ENCODE results near the gene NCK2. TPM values are rescaled to one million over a fixed set of nuclear protein-coding genes. Genes with fewer than 3 reads are reported as not detected.

NCK2 gene
- total and polyA plus RNA-seq, 2 of the 4 experiments (the other 2 are of a cell fraction) = 15.8 to 22.2 TPM

- TF ChIP-seq MXI1 (IDR thresholded peaks at IDR 0.05; ENCODE audit: borderline replicate concordance, low read depth, low read length) (no peak), BHLHE40 (IDR thresholded peaks at IDR 0.05; ENCODE audit: low read depth, low read length) (no peak), RCOR1 (IDR thresholded peaks at IDR 0.05; ENCODE audit: insufficient replicate concordance, low read length) (no peak), RFX5 (IDR thresholded peaks at IDR 0.05; ENCODE audit: low read depth, low read length) (no peak), POLR2A (IDR thresholded peaks at IDR 0.05; ENCODE audit: low read depth, low read length) (no peak)
Measured at GRCh38 chr2:105766300-105766866, 21.7 kb downstream of the NCK2 start (continued).

- Histone ChIP-seq H3K4me3 (ENCODE audit: insufficient read depth, low read depth, low read length) (no peak overlapping the region), H3K9ac (ENCODE audit: low read depth, low read length) (no peak overlapping the region), H4K20me1 (ENCODE audit: insufficient read depth, low read length) (peaks cover 51% of the 10 kb centered on the region), H4K91ac (ENCODE audit: insufficient read depth, low read depth, low read length) (no peak overlapping the region), H3K9me1 (ENCODE audit: insufficient read depth, low read length) (peaks cover 5% of the 10 kb centered on the region; the same call in 1 of the 2 replicates), H2AK5ac (ENCODE audit: low read depth, low read length) (no peak overlapping the region), H2BK15ac (ENCODE audit: low read depth, low read length) (no peak overlapping the region), H4K8ac (ENCODE audit: low read depth in 2 of 2, low read length in 2 of 2) (no peak overlapping the region), H3K4me1 (ENCODE audit: control insufficient read depth, insufficient read depth, low read length) (peaks cover 3% of the 10 kb centered on the region; the same call in 1 of the 2 replicates), H3K4ac (ENCODE audit: low read depth, low read length) (no peak overlapping the region), H2AK9ac (replicated peaks; ENCODE audit: low read depth, low read length, poor library complexity) (no peak overlapping the region), H4K5ac (ENCODE audit: low read depth, low read length) (no peak overlapping the region), H3K36me3 (ENCODE audit: control insufficient read depth, insufficient read depth, low read length) (peaks cover 2% of the 10 kb centered on the region; the same call in 1 of the 2 replicates), H2AFZ (replicated peaks; ENCODE audit: low read length, poor library complexity) (no peak overlapping the region), H3K56ac (ENCODE audit: extremely low read depth, insufficient read depth, low read length) (no peak overlapping the region), H3K14ac (replicated peaks; ENCODE audit: low read depth, low read length) (no peak overlapping the region), H3K4me2 (ENCODE audit: low read depth, low read length) (no peak overlapping the region), H2BK5ac (ENCODE audit: low read depth, low read length, poor library complexity, severe bottlenecking) (no peak overlapping the region), H2BK120ac (ENCODE audit: low read depth, low read length) (no peak overlapping the region), H3K18ac (ENCODE audit: low read depth, low read length) (no peak overlapping the region), H3K27ac (ENCODE audit: insufficient read depth, low read length) (no peak overlapping the region), H2BK20ac (ENCODE audit: low read depth, low read length) (no peak overlapping the region), H3K79me1 (ENCODE audit: low read depth in 1 of 2, low read length in 2 of 2) (peaks cover 37 to 77% of the 10 kb centered on the region in 2 experiments), H3K23ac (ENCODE audit: low read depth, low read length) (no peak overlapping the region), H3K27me3 (ENCODE audit: control insufficient read depth, insufficient read depth, low read length) (no peaks in the 10 kb centered on the region), H3K9me3 (ENCODE audit: control insufficient read depth, insufficient read depth, low read length) (no peaks in the 10 kb centered on the region)
- 100% methylated on average over 5 of the region's 6 CpGs; no CpG with 5 or more reads in 1 of the 2 experiments for WGBS, 2 experiments (ENCODE audit: extremely low coverage in 2 of 2, insufficient read length in 1 of 2)
- TF ChIP-seq POLR2A (IDR thresholded peaks at IDR 0.05; ENCODE audit: low read depth, low read length) (no peak), MAZ (IDR thresholded peaks at IDR 0.05; ENCODE audit: borderline replicate concordance, low read depth, low read length) (no peak), NFE2L2 (IDR thresholded peaks at IDR 0.05; ENCODE audit: low read depth, low read length) (no peak), FOS (IDR thresholded peaks at IDR 0.05; ENCODE audit: low read depth, low read length) (no peak)
- ChIA-PET CTCF (interaction anchor here (1.2 kb wide), 1 partner anchor 15 kb away, joined by 4 read pairs; no protein-coding TSS in a partner anchor), POLR2A (ENCODE audit: unreplicated experiment) (no interaction called here)
- in situ Hi-C loops (cut with MboI; ENCODE audit: low sequenced_read_pairs) = no loop called here
- intact Hi-C loops (cut with micrococcal nuclease) = no loop called here
- DNase-seq (no peak), ATAC-seq (ENCODE audit: low read depth) (no peak)
- BruUV-seq (replicated peaks) = no TSS peak
- dilution Hi-C loops (cut with HindIII; ENCODE audit: low sequenced_read_pairs, unreplicated experiment) = no loop called here
Measured at GRCh38 chr2:105768176-105768575, 23.5 kb downstream of the NCK2 start.

Data from IMR-90 (cell line).